OCI-LY1 (cell line): ENCODE results near the gene UBE2Z.

Experiments used
- CTCF ChIP-seq: fragments of 200-600 bp; sonication (generic), shearing (Covaris generic); IDR thresholded peaks from 2 replicates; pipeline ENCODE4 v1.5.1; 2017; ENCODE audit warnings: mild to moderate bottlenecking, antibody characterized with exemption, low read length, moderate library complexity, mixed read lengths
- EZH2 ChIP-seq: fragments of 200-600 bp; sonication (generic), shearing (Covaris generic); IDR thresholded peaks from 2 replicates; pipeline ENCODE4 v1.8.0; 2017; ENCODE audit warnings: borderline replicate concordance, mixed run types, mild to moderate bottlenecking, antibody characterized with exemption, low read length, moderate library complexity, mixed read lengths

GRCh38 chr17:48933035-48933434, 24.8 kb downstream of the UBE2Z start:
- TF ChIP-seq EZH2 (no peak), CTCF (no peak)
